Lower lobe of right lung (tissue), 2 donors: ENCODE results near the gene KCNC1. TPM values are rescaled to one million over a fixed set of nuclear protein-coding genes. Genes with fewer than 3 reads are reported as not detected.

ENCODE experiments used
- ATAC-seq, 2 donors: fragments of 200-7000 bp; cut with Tn5 transposase; one replicate each; pipeline ENCODE4 v1.9.1; 2020 to 2022; ENCODE audit warnings: mild to moderate bottlenecking in 2 of 2, moderate library complexity in 2 of 2
- DNase-seq: peaks from one replicate; pipeline ENCODE4 v3.0.0-alpha.2; 2020
- H3K27ac ChIP-seq: fragments of 200-600 bp; one replicate; pipeline ENCODE4 v1.8.0; 2022
- H3K27me3 ChIP-seq: fragments of 200-600 bp; one replicate; pipeline ENCODE4 v1.8.0; 2022; ENCODE audit warnings: low read depth
- H3K36me3 ChIP-seq: fragments of 200-600 bp; one replicate; pipeline ENCODE4 v1.8.0; 2022; ENCODE audit warnings: mild to moderate bottlenecking
- H3K4me1 ChIP-seq: fragments of 200-600 bp; one replicate; pipeline ENCODE4 v1.8.0; 2022
- H3K4me3 ChIP-seq: fragments of 200-600 bp; one replicate; pipeline ENCODE4 v1.8.0; 2022; ENCODE audit warnings: mild to moderate bottlenecking
- H3K9me3 ChIP-seq: fragments of 200-600 bp; one replicate; pipeline ENCODE4 v1.8.0; 2022
- intact Hi-C: fragments of 100-400 bp; cut with DNase I; formaldehyde crosslinking; loops from one replicate; pipeline ENCODE4 v1.11.0; 2022
- total RNA-seq: library from RNA; stranded (reverse); fragmentation: NEBNext Ultra II Directional; extraction: Animal tissue kit (Norgen Biotek cat#: 25700); gene quantifications from one replicate; pipeline ENCODE4 v1.2.1, GENCODE V29; 2021
- TF ChIP-seq, protein P1 (sequence below): fragments of 200-600 bp; IDR thresholded peaks from one replicate; pipeline ENCODE4 v1.8.0; 2022; ENCODE audit warnings: antibody characterized with exemption, mild to moderate bottlenecking
- donor health status: DM: no; HTN: yes; CAD: no; lungs with severe emphysema.

KCNC1 gene
- total RNA-seq, 1 donor from 2014 or later: not detected

- H3K36me3 ChIP-seq: no peaks in the 10 kb centered on the region
- H3K4me1 ChIP-seq: no peaks in the 10 kb centered on the region
- TF ChIP-seq, protein P1, sequence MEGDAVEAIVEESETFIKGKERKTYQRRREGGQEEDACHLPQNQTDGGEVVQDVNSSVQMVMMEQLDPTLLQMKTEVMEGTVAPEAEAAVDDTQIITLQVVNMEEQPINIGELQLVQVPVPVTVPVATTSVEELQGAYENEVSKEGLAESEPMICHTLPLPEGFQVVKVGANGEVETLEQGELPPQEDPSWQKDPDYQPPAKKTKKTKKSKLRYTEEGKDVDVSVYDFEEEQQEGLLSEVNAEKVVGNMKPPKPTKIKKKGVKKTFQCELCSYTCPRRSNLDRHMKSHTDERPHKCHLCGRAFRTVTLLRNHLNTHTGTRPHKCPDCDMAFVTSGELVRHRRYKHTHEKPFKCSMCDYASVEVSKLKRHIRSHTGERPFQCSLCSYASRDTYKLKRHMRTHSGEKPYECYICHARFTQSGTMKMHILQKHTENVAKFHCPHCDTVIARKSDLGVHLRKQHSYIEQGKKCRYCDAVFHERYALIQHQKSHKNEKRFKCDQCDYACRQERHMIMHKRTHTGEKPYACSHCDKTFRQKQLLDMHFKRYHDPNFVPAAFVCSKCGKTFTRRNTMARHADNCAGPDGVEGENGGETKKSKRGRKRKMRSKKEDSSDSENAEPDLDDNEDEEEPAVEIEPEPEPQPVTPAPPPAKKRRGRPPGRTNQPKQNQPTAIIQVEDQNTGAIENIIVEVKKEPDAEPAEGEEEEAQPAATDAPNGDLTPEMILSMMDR: no peak
- peaks cover 82% of the 10 kb centered on the region for H3K27me3 ChIP-seq
- ATAC-seq (no peak), DNase-seq (no peak)
- intact Hi-C loops: loop anchor here (10.0 kb wide), 1 partner anchor 253 kb away; no protein-coding TSS in a partner anchor
- no peak overlapping the region for H3K4me3 ChIP-seq
- H3K27ac ChIP-seq: no peak overlapping the region
- no peaks in the 10 kb centered on the region for H3K9me3 ChIP-seq
Measured at GRCh38 chr11:17721242-17721999, 13.2 kb upstream of the KCNC1 start.

- Histone ChIP-seq H3K27me3 (peaks cover 81% of the 10 kb centered on the region), H3K36me3 (no peaks in the 10 kb centered on the region), H3K9me3 (no peaks in the 10 kb centered on the region), H3K27ac (no peak overlapping the region), H3K4me1 (no peaks in the 10 kb centered on the region), H3K4me3 (no peak overlapping the region)
- TF ChIP-seq, protein P1: no peak
- ATAC-seq: no peak
- intact Hi-C loops: loop anchor here (10.0 kb wide), 1 partner anchor 253 kb away; no protein-coding TSS in a partner anchor
- no peak for DNase-seq
Measured at GRCh38 chr11:17722000-17722643, 12.5 kb upstream of the KCNC1 start.

GRCh38 chr11:17724020-17724908 is 10.3 kb upstream of the KCNC1 start:
- Histone ChIP-seq H3K36me3 (no peaks in the 10 kb centered on the region), H3K9me3 (no peaks in the 10 kb centered on the region), H3K27me3 (peaks cover 61% of the 10 kb centered on the region), H3K27ac (no peak overlapping the region), H3K4me3 (no peak overlapping the region), H3K4me1 (no peaks in the 10 kb centered on the region)
- DNase-seq (no peak), ATAC-seq (no peak)
- intact Hi-C loops: loop anchor here (10.0 kb wide), 1 partner anchor 251 kb away; no protein-coding TSS in a partner anchor
- TF ChIP-seq, protein P1: no peak

GRCh38 chr11:17725174-17725573 is 9.4 kb upstream of the KCNC1 start:
- intact Hi-C loops: loop anchor here (10.0 kb wide), 1 partner anchor 250 kb away; no protein-coding TSS in a partner anchor
- Histone ChIP-seq H3K27ac (no peak overlapping the region), H3K36me3 (no peaks in the 10 kb centered on the region), H3K9me3 (no peaks in the 10 kb centered on the region), H3K27me3 (peaks cover 55% of the 10 kb centered on the region), H3K4me1 (no peaks in the 10 kb centered on the region), H3K4me3 (no peak overlapping the region)
- ATAC-seq (no peak), DNase-seq (no peak)
- TF ChIP-seq, protein P1: no peak

DNA sequence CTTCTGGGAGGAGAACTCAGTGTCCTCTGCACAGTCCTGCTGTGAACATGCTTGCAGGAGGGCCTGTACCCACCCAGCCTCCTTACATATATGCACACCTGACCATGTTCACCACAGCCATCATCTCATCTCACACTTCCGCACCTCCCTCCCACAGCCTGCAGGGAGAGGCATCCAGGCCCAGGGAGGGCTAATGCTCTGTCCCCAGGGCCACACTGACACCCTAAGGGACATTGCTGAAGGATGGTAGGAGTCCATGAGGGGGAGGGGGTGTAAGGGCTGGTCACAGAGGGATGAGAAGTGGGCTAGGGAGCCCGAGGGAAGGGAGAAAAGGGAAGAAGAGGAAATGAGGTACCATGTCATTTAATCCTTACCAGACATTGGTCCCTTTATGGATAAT is 4.4 kb upstream of the KCNC1 start:
- no peaks in the 10 kb centered on the region for H3K36me3 ChIP-seq
- DNase-seq (no peak), ATAC-seq (no peak)
- H3K27ac ChIP-seq: no peak overlapping the region
- intact Hi-C loops: no loop called here
- H3K27me3 ChIP-seq: peaks cover 42% of the 10 kb centered on the region
- H3K4me3 ChIP-seq: no peak overlapping the region
- H3K4me1 ChIP-seq: peaks cover 6% of the 10 kb centered on the region
- TF ChIP-seq, protein P1: no peak
- H3K9me3 ChIP-seq: no peaks in the 10 kb centered on the region
